Endothelial cell of umbilical vein (primary cell): Measurements from ENCODE around the gene ZNF687. TPM values are rescaled to one million over a fixed set of nuclear protein-coding genes. Genes with fewer than 3 reads are reported as not detected.

Experiments used
- BruUV-seq: library from RNA; stranded (reverse); fragments of 400-500 nt; replicated peaks from 2 replicates; lab custom pipeline; 2021; lab: Mats Ljungman, UMichigan
- CTCF ChIA-PET: fragments of 300-600, 350-600 bp; sonication (Branson Sonifier 250); formaldehyde crosslinking; loops from one replicate; lab custom pipeline; 2021; ENCODE audit warnings: antibody characterized with exemption, inconsistent platforms; lab: Charles Lee
- POLR2A ChIA-PET: fragments of 300-600, 350-600 bp; sonication (Branson Sonifier 250); formaldehyde crosslinking; loops from one replicate; lab custom pipeline; 2021; ENCODE audit warnings: antibody characterized with exemption, inconsistent platforms; lab: Charles Lee
- DNase-seq: peaks from one replicate; pipeline ENCODE4 v3.0.0-alpha.2; 2011; ENCODE audit warnings: low read depth, low spot score
- FAIRE-seq: peaks from 2 replicates; lab custom pipeline; 2011; peaks lifted over from hg19 to GRCh38; lab: Jason Lieb, UNC
- H2AFZ ChIP-seq: 2 replicates; pipeline ENCODE4 v1.6.0; 2012; ENCODE audit warnings: low read depth, low read length, control low read depth, inconsistent platforms
- H3K27ac ChIP-seq: 2 replicates; pipeline ENCODE4 v1.5.1; 2011; ENCODE audit warnings: low read depth, mild to moderate bottlenecking, control low read depth, low read length, moderate library complexity; ENCODE audit not compliant: insufficient read depth
- H3K27me3 ChIP-seq, 2 experiments: 2 replicates each; pipeline versions ENCODE4 v1.6.0 to v1.6.1; 2011; ENCODE audit warnings: low read length in 2 of 2, mixed read lengths in 1 of 2; ENCODE audit not compliant: control insufficient read depth in 2 of 2, insufficient read depth in 2 of 2
- H3K36me3 ChIP-seq, 2 experiments: 2 replicates in 1 of 2; 3 replicates in 1 of 2; pipeline ENCODE4 v1.5.1; 2011; ENCODE audit warnings: low read length in 2 of 2, mild to moderate bottlenecking in 1 of 2, moderate library complexity in 1 of 2; ENCODE audit not compliant: control insufficient read depth in 2 of 2, insufficient read depth in 2 of 2; ENCODE audit errors: extremely low read depth in 1 of 2
- H3K4me1 ChIP-seq: 3 replicates; pipeline ENCODE4 v1.5.1; 2011; ENCODE audit warnings: mild to moderate bottlenecking, low read length; ENCODE audit not compliant: control insufficient read depth, insufficient read depth; ENCODE audit errors: extremely low read depth
- H3K4me2 ChIP-seq: 2 replicates; pipeline ENCODE4 v1.6.1; 2011; ENCODE audit warnings: low read length, control low read depth, mixed read lengths; ENCODE audit not compliant: insufficient read depth
- H3K4me3 ChIP-seq, 3 experiments: fragments of 200-600 bp in 1 of 3; sonication (generic), shearing (Covaris generic) in 1 of 3; replicated peaks in 1 of 3; 2 replicates each; pipeline ENCODE4 v1.5.1; 2011 to 2016; ENCODE audit warnings: control low read depth in 3 of 3, low read length in 3 of 3, mild to moderate bottlenecking in 2 of 3, inconsistent platforms in 1 of 3, low read depth in 1 of 3, moderate library complexity in 1 of 3; ENCODE audit not compliant: insufficient read depth in 1 of 3
- H3K79me2 ChIP-seq: 2 replicates; pipeline ENCODE4 v1.6.0; 2012; ENCODE audit warnings: low read length, inconsistent platforms; ENCODE audit not compliant: control insufficient read depth, insufficient read depth
- H3K9ac ChIP-seq: replicated peaks from 2 replicates; pipeline ENCODE3; 2011; ENCODE audit warnings: low read length, control low read depth; ENCODE audit not compliant: insufficient read depth; ENCODE audit errors: extremely low read depth
- H3K9me1 ChIP-seq: replicated peaks from 3 replicates; pipeline ENCODE4 v1.6.0; 2011; ENCODE audit warnings: mild to moderate bottlenecking, low read length; ENCODE audit not compliant: control insufficient read depth, insufficient read depth; ENCODE audit errors: extremely low read depth
- H3K9me3 ChIP-seq: replicated peaks from 2 replicates; pipeline ENCODE4 v1.5.1; 2012; ENCODE audit warnings: low read length, inconsistent platforms; ENCODE audit not compliant: control insufficient read depth, insufficient read depth
- H4K20me1 ChIP-seq: replicated peaks from 2 replicates; pipeline ENCODE3; 2011; ENCODE audit warnings: mild to moderate bottlenecking, low read length; ENCODE audit not compliant: control insufficient read depth, insufficient read depth; ENCODE audit errors: extremely low read depth
- CTCF ChIP-seq, 2 donors: IDR thresholded peaks; 1 replicate in 1 of 2; 2 replicates in 1 of 2; pipeline ENCODE4 v1.5.1; 2011; ENCODE audit warnings: low read length in 2 of 2, mild to moderate bottlenecking in 2 of 2, moderate library complexity in 2 of 2, control low read depth in 1 of 2, inconsistent platforms in 1 of 2, low read depth in 1 of 2; ENCODE audit not compliant: insufficient read depth in 1 of 2; ENCODE audit errors: extremely low read depth in 1 of 2
- EZH2 ChIP-seq: IDR thresholded peaks from 2 replicates; pipeline ENCODE4 v1.6.1; 2012; ENCODE audit warnings: borderline replicate concordance, low read depth, mild to moderate bottlenecking, moderate library complexity, low read length, inconsistent platforms; ENCODE audit not compliant: severe bottlenecking
- FOS ChIP-seq: IDR thresholded peaks from 2 replicates; pipeline ENCODE4 v1.6.1; 2011; ENCODE audit warnings: mild to moderate bottlenecking, low read length, moderate library complexity, borderline replicate concordance; ENCODE audit not compliant: insufficient read depth
- GATA2 ChIP-seq: IDR thresholded peaks from 2 replicates; pipeline ENCODE4 v1.7.0; 2011; ENCODE audit warnings: low read depth, mild to moderate bottlenecking, moderate library complexity, mixed read lengths, low read length; ENCODE audit not compliant: insufficient read length, insufficient read depth
- JUN ChIP-seq: IDR thresholded peaks from 2 replicates; pipeline ENCODE4 v1.6.1; 2011; ENCODE audit warnings: borderline replicate concordance, low read depth; ENCODE audit not compliant: insufficient read length, insufficient read depth
- MYC ChIP-seq: IDR thresholded peaks from one replicate; pipeline ENCODE4 v1.6.1; 2011; ENCODE audit warnings: mild to moderate bottlenecking, low read depth, low read length
- POLR2A ChIP-seq: IDR thresholded peaks from 2 replicates; pipeline ENCODE4 v1.6.1; 2012; ENCODE audit warnings: low read depth, mild to moderate bottlenecking, control low read depth, low read length
- POLR2AphosphoS5 ChIP-seq: IDR thresholded peaks from 2 replicates; pipeline ENCODE4 v1.6.1; 2012; ENCODE audit warnings: low read depth, mild to moderate bottlenecking, control low read depth, low read length, moderate library complexity; ENCODE audit not compliant: insufficient read depth
- dilution Hi-C: fragments of 300-500 bp; cut with MboI; formaldehyde crosslinking; loops from one replicate; pipeline ENCODE4 v1.15.0; 2019; ENCODE audit warnings: low sequenced_read_pairs; ENCODE audit not compliant: extremely low pct_ligation_motif_present
- intact Hi-C: fragments of 100-400 bp; cut with micrococcal nuclease; formaldehyde crosslinking; loops from one replicate; pipeline ENCODE4 v1.10.0; 2022
- polyA plus RNA-seq, 4 experiments: library from polyadenylated mRNA; depleted of rRNA in 3 of 4; stranded (reverse) in 3 of 4; unstranded in 1 of 4; fragments of >200 nt; gene quantifications; 2 replicates each; pipeline versions ENCODE4 v1.2.1 to v1.2.3, GENCODE V29; 2011 to 2012; ENCODE audit warnings: missing spikeins in 1 of 4
- total RNA-seq: library from RNA; stranded (reverse); gene quantifications from 2 replicates; pipeline ENCODE4 v1.2.3, GENCODE V29; 2021
- TF ChIP-seq, protein P1 (sequence below): IDR thresholded peaks from 2 replicates; pipeline ENCODE4 v1.6.1; 2011; ENCODE audit not compliant: insufficient read depth, insufficient read length

ZNF687 gene
- total and polyA plus RNA-seq, 2 donors (not counting 3 experiments of a cell fraction or from before 2014, with no cell fraction given) = 17.9 to 20.1 TPM

DNA sequence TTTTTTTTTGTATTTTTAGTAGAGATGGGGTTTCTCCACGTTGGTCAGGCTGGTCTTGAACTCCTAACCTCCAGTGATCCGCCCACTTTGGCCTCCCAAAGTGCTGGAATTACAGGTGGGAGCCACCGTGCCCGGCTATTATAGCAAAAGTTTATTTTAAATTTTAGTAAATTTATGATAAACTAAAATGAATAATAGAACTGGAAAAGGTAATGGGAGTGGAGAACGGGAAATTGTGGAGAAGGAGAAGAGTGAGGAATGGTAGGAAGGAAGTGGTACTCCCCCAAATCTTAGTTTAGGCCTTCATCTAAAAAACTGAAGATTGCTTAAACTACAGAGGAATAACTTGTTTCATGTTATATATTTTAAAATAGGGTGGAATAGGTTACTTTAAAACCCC lies 52.7 kb downstream of the ZNF687 start:
- Histone ChIP-seq H4K20me1 (no peaks in the 10 kb centered on the region), H3K36me3 (no peaks in the 10 kb centered on the region), H3K4me1 (no peaks in the 10 kb centered on the region), H3K4me2 (no peak overlapping the region), H3K4me3 (no peak overlapping the region), H3K9me3 (no peaks in the 10 kb centered on the region), H3K9ac (no peak overlapping the region), H3K27me3 (no peaks in the 10 kb centered on the region), H3K9me1 (no peaks in the 10 kb centered on the region), H2AFZ (no peak overlapping the region), H3K27ac (no peak overlapping the region), H3K79me2 (no peaks in the 10 kb centered on the region)
- no peak for DNase-seq
- intact Hi-C loops = no loop called here
- TF ChIP-seq POLR2AphosphoS5 (no peak), POLR2A (no peak), MYC (no peak), CTCF (IDR thresholded peaks at IDR 0.05; ENCODE audit: extremely low read depth in 1 of 2, insufficient read depth in 1 of 2, low read depth in 1 of 2, low read length in 2 of 2) (no peak), JUN (no peak), FOS (no peak), GATA2 (no peak), EZH2 (no peak)
- TF ChIP-seq, protein P1, sequence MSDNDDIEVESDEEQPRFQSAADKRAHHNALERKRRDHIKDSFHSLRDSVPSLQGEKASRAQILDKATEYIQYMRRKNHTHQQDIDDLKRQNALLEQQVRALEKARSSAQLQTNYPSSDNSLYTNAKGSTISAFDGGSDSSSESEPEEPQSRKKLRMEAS = no peak
- ChIA-PET CTCF (interaction anchor here (14.4 kb wide), 1 partner anchor 31 kb away, joined by 674 read pairs; no protein-coding TSS in a partner anchor), POLR2A (no interaction called here)
- dilution Hi-C loops = no loop called here
- FAIRE-seq = no peak
- BruUV-seq = no TSS peak
